IMR-90 (cell line): ENCODE data around the gene DGKH. TPM values are rescaled to one million over a fixed set of nuclear protein-coding genes. Genes with fewer than 3 reads are reported as not detected.

Experiments
- ATAC-seq: fragments of 200-7000 bp; cut with Tn5 transposase; 2 replicates; pipeline ENCODE4 v1.9.1; 2020; ENCODE audit warnings: low read depth, mild to moderate bottlenecking, moderate library complexity
- BruUV-seq: library from RNA; stranded (reverse); fragments of 400-500 nt; replicated peaks from 2 replicates; lab custom pipeline; 2021; lab: Mats Ljungman, UMichigan
- CTCF ChIA-PET: fragments of 300-600 bp; formaldehyde crosslinking; extraction: SDS; loops from one replicate; lab custom pipeline; 2021; ENCODE audit warnings: antibody characterized with exemption; lab: Yijun Ruan, JAX
- POLR2A ChIA-PET: fragments of 300-600 bp; sonication (Branson Sonifier 250); formaldehyde crosslinking; loops from one replicate; lab custom pipeline; 2022; ENCODE audit warnings: antibody characterized with exemption; ENCODE audit not compliant: unreplicated experiment; lab: Charles Lee
- DNase-seq: peaks from one replicate; pipeline ENCODE4 v3.0.0; 2013
- H2AFZ ChIP-seq: replicated peaks from 2 replicates; pipeline ENCODE3; 2013; ENCODE audit warnings: low read length, mild to moderate bottlenecking; ENCODE audit not compliant: poor library complexity
- H2AK5ac ChIP-seq: 2 replicates; pipeline ENCODE4 v1.6.1; 2013; ENCODE audit warnings: low read depth, low read length, inconsistent platforms
- H2AK9ac ChIP-seq: replicated peaks from 2 replicates; pipeline ENCODE3; 2013; ENCODE audit warnings: mild to moderate bottlenecking, low read depth, low read length, moderate library complexity; ENCODE audit not compliant: poor library complexity
- H2BK120ac ChIP-seq: 2 replicates; pipeline ENCODE4 v1.6.1; 2013; ENCODE audit warnings: low read depth, low read length, inconsistent platforms
- H2BK15ac ChIP-seq: 3 replicates; pipeline ENCODE4 v1.6.1; 2013; ENCODE audit warnings: low read depth, low read length, inconsistent platforms
- H2BK20ac ChIP-seq: 2 replicates; pipeline ENCODE4 v1.6.1; 2013; ENCODE audit warnings: low read depth, mild to moderate bottlenecking, inconsistent platforms, low read length, moderate library complexity
- H2BK5ac ChIP-seq: 2 replicates; pipeline ENCODE4 v1.6.1; 2013; ENCODE audit warnings: mild to moderate bottlenecking, low read depth, low read length, inconsistent platforms; ENCODE audit not compliant: poor library complexity, severe bottlenecking
- H3K14ac ChIP-seq: replicated peaks from 2 replicates; pipeline ENCODE4 v1.6.1; 2013; ENCODE audit warnings: low read depth, low read length, inconsistent platforms
- H3K18ac ChIP-seq: 2 replicates; pipeline ENCODE4 v1.6.1; 2013; ENCODE audit warnings: low read depth, low read length, control low read depth
- H3K23ac ChIP-seq: 2 replicates; pipeline ENCODE4 v1.6.1; 2013; ENCODE audit warnings: low read depth, low read length, inconsistent platforms
- H3K27ac ChIP-seq: 2 replicates; pipeline ENCODE4 v1.5.1; 2013; ENCODE audit warnings: mild to moderate bottlenecking, control low read depth, low read length; ENCODE audit not compliant: insufficient read depth
- H3K27me3 ChIP-seq: 2 replicates; pipeline ENCODE4 v1.6.1; 2013; ENCODE audit warnings: low read length; ENCODE audit not compliant: control insufficient read depth, insufficient read depth
- H3K36me3 ChIP-seq: 2 replicates; pipeline ENCODE4 v1.6.1; 2013; ENCODE audit warnings: low read length, mixed read lengths; ENCODE audit not compliant: control insufficient read depth, insufficient read depth
- H3K4ac ChIP-seq: 2 replicates; pipeline ENCODE4 v1.6.1; 2013; ENCODE audit warnings: low read depth, low read length, inconsistent platforms
- H3K4me1 ChIP-seq: 2 replicates; pipeline ENCODE4 v1.6.1; 2013; ENCODE audit warnings: low read length, mixed read lengths; ENCODE audit not compliant: control insufficient read depth, insufficient read depth
- H3K4me2 ChIP-seq: 2 replicates; pipeline ENCODE4 v1.6.1; 2013; ENCODE audit warnings: low read depth, mild to moderate bottlenecking, control low read depth, low read length, moderate library complexity
- H3K4me3 ChIP-seq: 2 replicates; pipeline ENCODE4 v1.5.1; 2013; ENCODE audit warnings: low read depth, mild to moderate bottlenecking, control low read depth, low read length, moderate library complexity; ENCODE audit not compliant: insufficient read depth
- H3K56ac ChIP-seq: 2 replicates; pipeline ENCODE4 v1.6.1; 2013; ENCODE audit warnings: low read length, inconsistent platforms; ENCODE audit not compliant: insufficient read depth; ENCODE audit errors: extremely low read depth
- H3K79me1 ChIP-seq, 2 experiments: 2 replicates each; pipeline ENCODE4 v1.6.1; 2013; ENCODE audit warnings: low read length in 2 of 2, inconsistent platforms in 1 of 2, low read depth in 1 of 2
- H3K9ac ChIP-seq: 2 replicates; pipeline ENCODE4 v1.6.1; 2013; ENCODE audit warnings: low read depth, low read length, control low read depth
- H3K9me1 ChIP-seq: 2 replicates; pipeline ENCODE4 v1.6.1; 2013; ENCODE audit warnings: low read length, inconsistent platforms; ENCODE audit not compliant: insufficient read depth
- H3K9me3 ChIP-seq: 2 replicates; pipeline ENCODE4 v1.6.1; 2013; ENCODE audit warnings: low read length; ENCODE audit not compliant: control insufficient read depth, insufficient read depth
- H4K20me1 ChIP-seq: 2 replicates; pipeline ENCODE4 v1.6.1; 2013; ENCODE audit warnings: low read length, inconsistent platforms; ENCODE audit not compliant: insufficient read depth
- H4K5ac ChIP-seq: 2 replicates; pipeline ENCODE4 v1.6.1; 2013; ENCODE audit warnings: mild to moderate bottlenecking, low read depth, low read length, control low read depth
- H4K8ac ChIP-seq, 2 experiments: 2 replicates each; pipeline ENCODE4 v1.6.1; 2013; ENCODE audit warnings: low read depth in 2 of 2, low read length in 2 of 2, control low read depth in 1 of 2, inconsistent platforms in 1 of 2
- H4K91ac ChIP-seq: 2 replicates; pipeline ENCODE4 v1.6.1; 2013; ENCODE audit warnings: low read depth, low read length, inconsistent platforms; ENCODE audit not compliant: insufficient read depth
- BHLHE40 ChIP-seq: fragments of 150-350 bp; IDR thresholded peaks from 2 replicates; pipeline ENCODE4 v1.6.1; 2016; ENCODE audit warnings: mild to moderate bottlenecking, low read depth, low read length
- CEBPB ChIP-seq: IDR thresholded peaks from 2 replicates; pipeline ENCODE4 v1.6.1; 2012; ENCODE audit warnings: low read depth, low read length, improper control_type of control experiment
- CHD1 ChIP-seq: IDR thresholded peaks from 2 replicates; pipeline ENCODE4 v1.6.1; 2012; ENCODE audit warnings: low read depth, low read length, improper control_type of control experiment
- FOS ChIP-seq: fragments of 150-350 bp; IDR thresholded peaks from 2 replicates; pipeline ENCODE4 v1.6.1; 2016; ENCODE audit warnings: low read depth, low read length
- MAFK ChIP-seq: IDR thresholded peaks from 2 replicates; pipeline ENCODE4 v1.6.1; 2012; ENCODE audit warnings: low read depth, low read length, improper control_type of control experiment
- MAZ ChIP-seq: IDR thresholded peaks from 2 replicates; pipeline ENCODE4 v1.6.1; 2012; ENCODE audit warnings: low read depth, mild to moderate bottlenecking, low read length, improper control_type of control experiment, moderate library complexity, borderline replicate concordance
- MXI1 ChIP-seq: IDR thresholded peaks from 2 replicates; pipeline ENCODE4 v1.6.1; 2012; ENCODE audit warnings: low read depth, mild to moderate bottlenecking, low read length, moderate library complexity, borderline replicate concordance
- NFE2L2 ChIP-seq: fragments of 150-350 bp; IDR thresholded peaks from 2 replicates; pipeline ENCODE4 v1.6.1; 2016; ENCODE audit warnings: low read depth, mild to moderate bottlenecking, low read length
- POLR2A ChIP-seq: IDR thresholded peaks from 2 replicates; pipeline ENCODE4 v1.6.1; 2012; ENCODE audit warnings: mild to moderate bottlenecking, low read depth, low read length
- RAD21 ChIP-seq: IDR thresholded peaks from 2 replicates; pipeline ENCODE4 v1.6.1; 2012; ENCODE audit warnings: low read length, improper control_type of control experiment
- RCOR1 ChIP-seq: IDR thresholded peaks from 2 replicates; pipeline ENCODE4 v1.6.1; 2012; ENCODE audit warnings: mild to moderate bottlenecking, low read length, improper control_type of control experiment; ENCODE audit not compliant: insufficient replicate concordance
- RFX5 ChIP-seq: IDR thresholded peaks from 2 replicates; pipeline ENCODE4 v1.8.0; 2012; ENCODE audit warnings: low read depth, mild to moderate bottlenecking, low read length, moderate library complexity
- SMC3 ChIP-seq: fragments of 150-350 bp; IDR thresholded peaks from 2 replicates; pipeline ENCODE4 v1.6.1; 2016; ENCODE audit warnings: low read depth, mild to moderate bottlenecking, antibody characterized with exemption, low read length, moderate library complexity
- WGBS, 2 experiments: methylation state at CpG; one replicate each; pipeline versions ENCODE4 v1.1.5 to v1.1.7; 2013; ENCODE audit warnings: missing lambda C conversion rate in 2 of 2; ENCODE audit not compliant: insufficient read length in 1 of 2; ENCODE audit errors: extremely low coverage in 2 of 2; 5-methylcytosine and 5-hydroxymethylcytosine counted together
- dilution Hi-C: fragments of 300-500 bp; cut with HindIII; formaldehyde crosslinking; loops from one replicate; pipeline ENCODE4 v1.14.3; 2018; ENCODE audit warnings: low sequenced_read_pairs; ENCODE audit not compliant: unreplicated experiment
- in situ Hi-C: fragments of 300-500 bp; cut with MboI; formaldehyde crosslinking; loops from 3 replicates; pipeline ENCODE4 v1.14.3; 2019; ENCODE audit warnings: low sequenced_read_pairs, inconsistent platforms, mixed read lengths
- intact Hi-C: fragments of 100-400 bp; cut with micrococcal nuclease; formaldehyde crosslinking; loops from 2 replicates; pipeline ENCODE4 v1.10.0; 2022
- polyA plus RNA-seq, 3 experiments: library from polyadenylated mRNA; depleted of rRNA; stranded (reverse); fragments of >200 nt; gene quantifications; 2 replicates each; pipeline ENCODE4 v1.2.3, GENCODE V29; 2012; ENCODE audit warnings: low replicate concordance in 1 of 3
- total RNA-seq: library from RNA; depleted of rRNA; stranded (reverse); fragments of >200 nt; gene quantifications from 2 replicates; pipeline ENCODE4 v1.2.3, GENCODE V29; 2012
- TF ChIP-seq, protein P1 (sequence below): fragments of 150-350 bp; IDR thresholded peaks from 2 replicates; pipeline ENCODE4 v1.6.1; 2016; ENCODE audit warnings: low read depth, mild to moderate bottlenecking, low read length, moderate library complexity, borderline replicate concordance
- TF ChIP-seq, protein P2 (sequence below): conservative IDR thresholded peaks from 2 replicates; pipeline ENCODE4 v1.5.1; 2012; ENCODE audit warnings: mild to moderate bottlenecking, low read depth, low read length, improper control_type of control experiment
- TF ChIP-seq, protein P3 (sequence below): fragments of 150-350 bp; IDR thresholded peaks from 2 replicates; pipeline ENCODE4 v1.6.1; 2017; ENCODE audit warnings: mild to moderate bottlenecking, antibody characterized with exemption, low read length, low read depth

DGKH gene
- total and polyA plus RNA-seq, 2 of the 4 experiments (the other 2 are of a cell fraction): 2.0 to 13.4 TPM

DNA sequence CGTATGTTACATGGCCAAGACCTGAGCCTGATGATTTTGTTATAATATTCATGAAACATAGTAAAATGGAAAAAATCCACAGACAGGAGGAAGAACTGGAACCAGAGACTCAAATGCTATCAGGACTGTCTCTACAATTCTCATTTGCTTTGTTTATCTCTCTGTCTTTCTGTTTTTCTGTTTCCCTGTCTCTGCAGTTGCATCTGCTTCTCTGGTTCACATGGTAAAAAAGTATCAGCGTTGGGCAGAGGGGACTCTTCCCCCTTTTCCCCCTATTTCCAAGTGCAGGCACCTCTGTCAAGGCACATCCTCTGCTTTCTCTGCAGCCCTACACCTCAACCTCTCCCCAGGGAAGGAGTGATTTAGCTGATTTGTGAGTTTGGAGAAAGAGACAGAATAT, 46.4 kb upstream of the DGKH start:
- CTCF ChIA-PET: no interaction called here
- H3K4me2 ChIP-seq: no peak overlapping the region
- no CpG with 5 or more reads among the region's 2 CpGs for WGBS, 2 experiments
- no peaks in the 10 kb centered on the region for H3K9me3 ChIP-seq
- in situ Hi-C loops (no loop called here), dilution Hi-C loops (no loop called here), intact Hi-C loops (no loop called here)
- H3K9me1 ChIP-seq: no peaks in the 10 kb centered on the region; the same call in 1 of the 2 replicates
- H4K91ac ChIP-seq: no peak overlapping the region
- H3K4ac ChIP-seq: peak overlapping the region; percentile 34; the same call in 1 of the 2 replicates
- ATAC-seq (no peak; the same call in 1 of the 2 replicates), DNase-seq (no peak)
- 0 out of 2 replicates have a peak overlapping the region, but pooled peaks have one; percentile 7 for H4K5ac ChIP-seq
- H2AK5ac ChIP-seq: peak overlapping the region; percentile 45; the same call in 1 of the 2 replicates
- no peak overlapping the region for H3K27ac ChIP-seq
- no peak overlapping the region for H3K4me3 ChIP-seq
- H3K9ac ChIP-seq: no peak overlapping the region
- peak overlapping the region; percentile 33; the same call in 1 of the 2 replicates for H2BK20ac ChIP-seq
- no peak overlapping the region for H3K56ac ChIP-seq
- H4K20me1 ChIP-seq: no peaks in the 10 kb centered on the region
- no TSS peak for BruUV-seq
- peak overlapping the region; percentile 46; the same call in 1 of the 2 replicates for H3K18ac ChIP-seq
- no peak overlapping the region for H3K23ac ChIP-seq
- H3K79me1 ChIP-seq: no peaks in the 10 kb centered on the region
- 0 out of 2 replicates have a peak, but pooled peaks cover 4% of the 10 kb centered on the region for H3K4me1 ChIP-seq
- H2AK9ac ChIP-seq: no peak overlapping the region
- 0 out of 3 replicates have a peak overlapping the region, but pooled peaks have one; percentile 54 for H2BK15ac ChIP-seq
- TF ChIP-seq SMC3: no peak
- TF ChIP-seq CHD1: no peak
- no peak for TF ChIP-seq CEBPB
- no peak for TF ChIP-seq BHLHE40
- TF ChIP-seq MAFK: no peak
- TF ChIP-seq RCOR1: no peak
- TF ChIP-seq RAD21: no peak
- no peak for TF ChIP-seq NFE2L2
- TF ChIP-seq, protein P1, sequence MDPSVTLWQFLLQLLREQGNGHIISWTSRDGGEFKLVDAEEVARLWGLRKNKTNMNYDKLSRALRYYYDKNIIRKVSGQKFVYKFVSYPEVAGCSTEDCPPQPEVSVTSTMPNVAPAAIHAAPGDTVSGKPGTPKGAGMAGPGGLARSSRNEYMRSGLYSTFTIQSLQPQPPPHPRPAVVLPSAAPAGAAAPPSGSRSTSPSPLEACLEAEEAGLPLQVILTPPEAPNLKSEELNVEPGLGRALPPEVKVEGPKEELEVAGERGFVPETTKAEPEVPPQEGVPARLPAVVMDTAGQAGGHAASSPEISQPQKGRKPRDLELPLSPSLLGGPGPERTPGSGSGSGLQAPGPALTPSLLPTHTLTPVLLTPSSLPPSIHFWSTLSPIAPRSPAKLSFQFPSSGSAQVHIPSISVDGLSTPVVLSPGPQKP: no peak
- TF ChIP-seq, protein P2, sequence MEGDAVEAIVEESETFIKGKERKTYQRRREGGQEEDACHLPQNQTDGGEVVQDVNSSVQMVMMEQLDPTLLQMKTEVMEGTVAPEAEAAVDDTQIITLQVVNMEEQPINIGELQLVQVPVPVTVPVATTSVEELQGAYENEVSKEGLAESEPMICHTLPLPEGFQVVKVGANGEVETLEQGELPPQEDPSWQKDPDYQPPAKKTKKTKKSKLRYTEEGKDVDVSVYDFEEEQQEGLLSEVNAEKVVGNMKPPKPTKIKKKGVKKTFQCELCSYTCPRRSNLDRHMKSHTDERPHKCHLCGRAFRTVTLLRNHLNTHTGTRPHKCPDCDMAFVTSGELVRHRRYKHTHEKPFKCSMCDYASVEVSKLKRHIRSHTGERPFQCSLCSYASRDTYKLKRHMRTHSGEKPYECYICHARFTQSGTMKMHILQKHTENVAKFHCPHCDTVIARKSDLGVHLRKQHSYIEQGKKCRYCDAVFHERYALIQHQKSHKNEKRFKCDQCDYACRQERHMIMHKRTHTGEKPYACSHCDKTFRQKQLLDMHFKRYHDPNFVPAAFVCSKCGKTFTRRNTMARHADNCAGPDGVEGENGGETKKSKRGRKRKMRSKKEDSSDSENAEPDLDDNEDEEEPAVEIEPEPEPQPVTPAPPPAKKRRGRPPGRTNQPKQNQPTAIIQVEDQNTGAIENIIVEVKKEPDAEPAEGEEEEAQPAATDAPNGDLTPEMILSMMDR: no peak
- TF ChIP-seq, protein P3, sequence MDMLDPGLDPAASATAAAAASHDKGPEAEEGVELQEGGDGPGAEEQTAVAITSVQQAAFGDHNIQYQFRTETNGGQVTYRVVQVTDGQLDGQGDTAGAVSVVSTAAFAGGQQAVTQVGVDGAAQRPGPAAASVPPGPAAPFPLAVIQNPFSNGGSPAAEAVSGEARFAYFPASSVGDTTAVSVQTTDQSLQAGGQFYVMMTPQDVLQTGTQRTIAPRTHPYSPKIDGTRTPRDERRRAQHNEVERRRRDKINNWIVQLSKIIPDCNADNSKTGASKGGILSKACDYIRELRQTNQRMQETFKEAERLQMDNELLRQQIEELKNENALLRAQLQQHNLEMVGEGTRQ: no peak
- no peak for TF ChIP-seq MAZ
- TF ChIP-seq POLR2A: no peak
- no peak for TF ChIP-seq FOS
- TF ChIP-seq RFX5: no peak
- no peak for TF ChIP-seq MXI1
- no peaks in the 10 kb centered on the region for H3K36me3 ChIP-seq
- H3K27me3 ChIP-seq: no peaks in the 10 kb centered on the region
- peak overlapping the region; percentile 8 for H2BK5ac ChIP-seq
- peak overlapping the region; percentile 24 for H2BK120ac ChIP-seq
- H2AFZ ChIP-seq: peak overlapping the region; percentile 39
- 0 out of 4 replicates have a peak overlapping the region, but pooled peaks of 1 of the 2 experiments have one; percentile 20 for H4K8ac ChIP-seq
- H3K14ac ChIP-seq: 0 out of 2 replicates have a peak overlapping the region, but pooled peaks have one; percentile 3
- POLR2A ChIA-PET: no interaction called here
